GM19240 (cell line): ENCODE measurements around the gene SH2D1B.

Experiments
- DNase-seq: peaks from one replicate; pipeline ENCODE4 v3.0.0; 2011; ENCODE audit warnings: low spot score; ENCODE audit not compliant: insufficient read length

The SH2D1B gene

GRCh38 chr1:162381941-162382750 lies 29.8 kb downstream of the SH2D1B start:
- no peak for DNase-seq

- DNase-seq, result no peak
These were observed 30.6 kb downstream of the SH2D1B start, which contains the start of gene C1orf226 for GRCh38 chr1:162381383-162381782. TSS of gene C1orf226 (plus strand) at chr1:162381728. CDS start at chr1:162381902, 174 bp downstream.

DNA sequence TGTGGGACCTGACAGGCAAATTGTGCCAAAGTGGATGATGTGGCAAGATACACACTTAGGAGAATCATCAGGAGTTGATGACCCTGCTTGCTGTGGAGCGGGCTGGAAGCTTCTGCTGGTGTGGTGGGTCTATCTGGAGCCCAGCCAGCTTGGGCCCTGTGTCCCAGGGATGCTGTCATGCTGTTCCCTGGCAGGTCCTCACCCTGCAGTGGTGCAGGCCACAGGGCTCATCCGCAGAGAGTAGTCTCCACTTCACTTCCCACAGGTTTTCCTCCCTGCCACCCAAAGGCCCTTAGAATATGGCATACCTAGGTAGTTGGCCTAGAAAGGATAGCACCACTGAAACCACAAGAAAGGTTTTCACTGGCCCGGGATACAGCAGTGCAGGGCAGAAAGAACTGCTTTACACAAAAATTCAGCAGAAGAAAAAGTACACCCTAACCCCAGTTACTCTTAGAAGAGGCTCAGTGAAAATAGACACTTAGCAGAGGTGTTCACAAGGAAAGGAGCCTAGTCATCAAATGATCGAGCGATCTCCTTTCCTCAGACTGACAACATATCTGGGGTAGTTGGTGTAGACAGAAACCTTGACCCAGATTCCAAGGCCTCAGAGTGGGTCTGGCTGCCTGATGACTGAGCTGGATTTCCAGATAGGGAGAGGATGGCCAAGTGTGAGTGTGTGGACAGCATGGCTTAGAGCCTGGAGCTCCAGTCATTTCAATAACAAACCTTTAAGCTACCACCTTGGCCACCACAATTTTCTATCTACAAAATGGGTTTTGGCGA lies 31.7 kb downstream of the SH2D1B start:
- no peak for DNase-seq

- DNase-seq, result no peak
These were observed 35.2 kb downstream of the SH2D1B start, which contains the start of gene SPATA46 for GRCh38 chr1:162376691-162377090. TSS of gene SPATA46 (minus strand) at chr1:162376854. CDS start at chr1:162376790, 64 bp downstream.

GRCh38 chr1:162375463-162375862 lies 36.5 kb downstream of the SH2D1B start:
- DNase-seq, result no peak

GRCh38 chr1:162374406-162374805 lies 37.5 kb downstream of the SH2D1B start:
- no peak for DNase-seq

- DNase-seq, result no peak
These were observed 38.2 kb downstream of the SH2D1B start for GRCh38 chr1:162373541-162374260.

- DNase-seq, result no peak
These were observed 38.9 kb downstream of the SH2D1B start for GRCh38 chr1:162373072-162373427.

DNA sequence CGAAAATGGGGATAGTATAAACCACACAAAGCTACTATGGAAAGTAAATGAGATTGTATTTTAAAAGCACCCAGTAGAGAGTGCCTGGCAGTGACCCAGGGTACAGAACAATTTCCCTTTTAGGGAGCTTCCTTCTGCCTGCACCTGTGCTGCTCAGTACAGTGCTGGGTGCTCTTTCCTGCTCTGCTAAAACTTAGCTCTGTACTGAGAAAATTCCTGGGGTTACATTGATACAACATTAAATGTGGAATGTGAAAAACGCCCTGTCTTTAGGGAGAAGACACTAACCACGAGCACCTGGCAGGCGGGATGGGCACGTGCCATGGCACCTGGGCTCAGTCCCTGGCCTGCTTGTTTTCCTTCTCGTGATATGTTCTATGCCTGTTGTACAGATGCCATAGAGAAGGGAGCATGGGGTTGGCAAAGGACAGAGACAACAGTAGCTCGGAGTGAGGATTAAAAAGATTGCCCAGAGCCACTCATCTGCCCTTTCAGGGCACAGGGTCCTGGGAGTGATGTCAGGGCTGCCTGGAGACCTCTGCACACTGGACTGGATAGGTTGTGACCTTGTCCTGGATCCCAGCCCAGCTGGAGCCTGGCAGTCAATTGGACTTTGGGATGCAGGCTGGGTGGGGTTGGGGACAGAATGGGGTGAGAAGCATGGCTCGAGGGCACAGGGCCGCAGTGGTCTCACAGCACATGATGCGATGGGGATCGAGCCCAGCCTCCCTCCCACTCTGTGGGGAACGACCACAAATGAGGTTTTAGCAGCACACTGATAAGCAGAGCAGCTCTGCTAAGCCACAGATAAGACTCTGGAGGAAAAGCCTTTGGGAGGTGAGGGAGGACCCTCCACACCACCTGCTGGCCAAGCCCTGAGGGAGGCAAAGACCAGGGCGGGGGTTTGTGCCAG lies 39.5 kb downstream of the SH2D1B start:
- DNase-seq, result no peak

DNA sequence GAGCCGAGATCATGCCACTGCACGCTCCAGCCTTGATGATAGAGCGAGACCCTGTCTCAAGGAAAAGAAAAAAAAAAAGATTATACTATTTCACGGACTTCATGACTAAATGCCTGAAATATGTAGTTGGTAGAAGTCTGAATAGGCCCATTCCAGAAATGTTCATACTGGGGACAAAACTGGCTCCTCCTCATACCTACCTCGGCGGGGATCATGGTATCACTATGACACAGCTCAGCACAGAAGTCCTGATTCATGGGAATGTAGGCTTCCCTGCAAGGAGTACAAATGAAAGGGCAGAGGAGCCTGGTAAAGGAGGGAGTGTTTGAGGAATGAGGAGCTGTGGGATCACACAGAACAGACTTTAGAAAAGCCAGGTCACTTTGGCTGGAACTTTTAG lies 40.3 kb downstream of the SH2D1B start:
- DNase-seq, result no peak

DNA sequence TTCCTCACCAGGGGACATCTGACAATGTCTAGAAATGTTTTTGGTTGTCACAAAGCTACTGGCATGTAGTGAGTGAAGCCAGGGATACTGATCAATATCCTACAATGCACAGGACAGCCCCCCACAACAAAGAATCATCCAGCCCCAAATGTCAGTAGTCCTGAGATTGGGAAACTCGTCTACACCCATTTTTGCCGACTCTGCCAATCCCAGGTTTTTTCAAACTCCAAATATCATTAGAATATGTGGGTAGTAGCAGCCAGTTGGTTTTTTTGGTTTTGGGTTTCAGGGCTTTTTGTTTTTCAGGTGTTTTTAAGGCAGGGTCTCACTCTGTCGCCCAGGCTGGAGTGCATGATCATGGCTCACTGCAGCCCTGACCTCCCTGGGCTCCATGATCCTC lies 41.2 kb downstream of the SH2D1B start:
- DNase-seq, result no peak

- DNase-seq, result no peak
These were observed 41.8 kb downstream of the SH2D1B start for GRCh38 chr1:162370161-162370560.

- no peak for DNase-seq
These were observed 42.4 kb downstream of the SH2D1B start for GRCh38 chr1:162369571-162369970.

- DNase-seq, result no peak
These were observed 43.5 kb downstream of the SH2D1B start for GRCh38 chr1:162368451-162368850.

- no peak for DNase-seq
These were observed 44.2 kb downstream of the SH2D1B start for GRCh38 chr1:162367772-162368171.

GRCh38 chr1:162367073-162367472 lies 44.9 kb downstream of the SH2D1B start:
- no peak for DNase-seq

DNA sequence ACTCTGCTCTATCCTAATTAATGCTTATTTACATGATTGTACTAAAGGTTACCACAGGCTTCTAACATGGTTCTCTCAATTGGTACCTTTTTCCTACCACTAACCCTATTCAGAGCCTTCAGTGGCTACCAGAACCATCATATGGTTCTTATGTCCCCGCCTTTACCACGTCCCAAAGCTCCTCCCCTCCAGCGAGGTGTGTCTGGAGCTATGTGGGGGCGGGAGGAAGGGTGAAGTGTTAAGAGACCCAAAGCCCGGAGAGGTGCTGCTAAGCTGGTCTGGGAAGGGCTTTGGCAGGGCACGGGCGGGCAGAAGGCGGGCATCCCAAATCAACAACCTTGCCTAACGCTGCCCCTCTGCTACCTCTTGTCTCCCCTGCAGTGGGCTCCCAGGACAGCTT lies 45.3 kb downstream of the SH2D1B start:
- no peak for DNase-seq

GRCh38 chr1:162366149-162366548 lies 45.8 kb downstream of the SH2D1B start:
- DNase-seq, result no peak

- no peak for DNase-seq
These were observed 46.5 kb downstream of the SH2D1B start for GRCh38 chr1:162365284-162366020.

DNA sequence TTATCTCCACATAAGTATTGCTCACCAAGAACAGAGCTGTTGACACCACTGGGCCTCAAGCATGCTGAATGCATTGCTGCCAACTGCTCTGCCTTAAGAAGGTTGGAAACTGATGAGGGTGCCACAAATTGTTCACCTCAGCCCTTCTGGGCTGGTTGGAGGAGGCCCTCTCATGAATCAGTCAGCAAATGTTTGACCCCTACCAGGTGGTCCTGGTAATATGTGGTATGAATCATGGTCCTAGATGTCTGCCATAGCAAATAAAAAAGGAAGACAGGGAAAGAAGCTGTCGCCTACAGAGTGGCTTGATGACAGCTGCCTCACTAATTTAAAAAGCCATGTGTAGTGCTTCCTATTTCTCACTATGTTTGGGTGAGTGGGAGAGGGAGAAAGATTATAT lies 47.4 kb downstream of the SH2D1B start:
- DNase-seq, result no peak
